T47D (cell line): Measurements from ENCODE around the gene WDR7.
A peak's percentile ranks its signal among the peaks of the same experiment; 100 is the strongest.

ENCODE experiments used
- DNase-seq, 2 experiments: peaks; one replicate each; pipeline versions ENCODE4 v3.0.0 to v3.0.0-alpha.2; 2011 to 2012; ENCODE audit warnings: low read depth in 1 of 2, low spot score in 1 of 2
- JUND ChIP-seq: IDR thresholded peaks from 2 replicates; pipeline ENCODE4 v1.6.1; 2012; ENCODE audit warnings: low read depth
- in situ Hi-C: cut with HindIII; loops from 2 replicates; pipeline ENCODE4 v1.10.0; 2016; ENCODE audit warnings: low sequenced_read_pairs, low pct_unique_long_range_greater_than_20kb

The WDR7 gene

DNA sequence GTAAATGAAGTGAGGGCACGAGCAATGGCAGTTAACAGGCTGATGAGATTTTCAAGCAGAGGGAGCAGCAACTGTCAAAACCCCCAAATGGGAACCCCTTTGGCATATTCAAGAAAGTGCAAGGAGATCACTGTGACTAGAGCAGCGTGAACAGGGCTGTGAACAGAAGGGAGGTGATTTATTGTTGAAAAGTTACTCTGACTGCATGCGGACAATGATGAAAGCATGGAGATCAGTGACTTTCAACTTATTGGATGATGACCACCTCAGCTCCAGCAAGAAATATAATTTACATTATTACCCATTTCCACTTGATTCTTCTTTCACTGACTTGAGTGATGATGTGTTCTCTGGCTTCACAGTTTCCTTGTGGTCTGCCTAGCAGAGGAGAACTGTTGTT lies 308.0 kb downstream of the WDR7 start:
- TF ChIP-seq JUND, result no peak
- no peak for DNase-seq
- in situ Hi-C loops, result no loop called here

DNA sequence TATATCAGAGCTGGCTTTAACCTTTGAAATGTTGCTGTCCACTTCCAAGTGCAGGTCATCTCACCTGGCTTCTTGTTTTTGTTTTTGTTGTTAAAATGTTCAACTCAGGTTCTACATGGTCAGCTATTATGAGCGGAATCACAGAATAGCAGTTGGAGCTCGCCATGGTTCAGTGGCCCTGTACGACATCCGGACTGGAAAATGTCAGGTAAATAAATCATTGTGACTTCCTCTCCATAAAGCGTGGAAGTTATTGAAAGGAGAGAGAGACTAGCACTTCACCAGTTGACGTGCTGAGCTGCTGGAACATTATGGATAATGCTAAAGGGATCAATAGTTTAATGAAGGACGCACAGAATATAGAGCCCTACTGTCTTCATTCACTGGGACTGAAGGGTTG lies 311.2 kb downstream of the WDR7 start:
- TF ChIP-seq JUND, result no peak
- DNase-seq, result no peak
- in situ Hi-C loops, result no loop called here

DNA sequence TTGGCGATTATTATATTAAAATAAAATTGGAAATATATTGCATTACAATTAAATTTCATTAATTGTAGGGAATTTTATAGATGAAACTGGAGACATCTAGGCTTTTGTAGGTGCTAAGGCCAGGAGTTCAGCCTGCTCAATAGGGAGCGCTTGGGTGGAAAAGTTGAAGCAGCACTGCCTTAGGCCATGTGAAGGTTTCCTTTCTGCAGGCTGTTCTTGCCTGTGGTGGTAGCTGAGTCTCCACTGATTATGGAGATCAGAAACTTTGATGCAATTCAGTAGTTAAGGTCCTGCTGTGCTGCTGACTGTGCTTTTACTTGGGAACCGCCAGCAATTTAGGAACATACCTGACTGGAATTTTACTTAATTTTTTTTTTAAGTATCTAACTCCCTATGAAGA lies 315.9 kb downstream of the WDR7 start:
- TF ChIP-seq JUND, result no peak
- in situ Hi-C loops, result no loop called here
- no peak for DNase-seq

DNA sequence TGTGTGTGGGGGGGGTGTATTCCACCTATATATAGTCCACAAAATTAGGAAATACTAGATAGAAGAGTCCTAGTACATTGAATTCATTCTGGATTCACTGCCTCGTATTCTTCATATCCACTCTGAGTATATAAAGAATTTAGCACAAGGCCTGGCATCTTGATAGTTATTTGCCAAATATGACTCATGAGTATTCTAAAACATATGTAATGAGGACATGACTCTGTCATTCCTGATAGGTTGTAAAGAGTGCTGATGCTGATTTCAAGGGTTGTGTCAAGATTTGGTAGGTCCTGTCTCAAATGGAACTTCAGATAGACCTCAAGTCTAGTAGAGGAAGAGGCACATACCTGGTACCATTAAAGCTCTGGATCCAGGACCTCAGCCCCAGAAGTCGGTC lies 322.3 kb downstream of the WDR7 start:
- in situ Hi-C loops, result no loop called here
- no peak for DNase-seq
- TF ChIP-seq JUND, result no peak

DNA sequence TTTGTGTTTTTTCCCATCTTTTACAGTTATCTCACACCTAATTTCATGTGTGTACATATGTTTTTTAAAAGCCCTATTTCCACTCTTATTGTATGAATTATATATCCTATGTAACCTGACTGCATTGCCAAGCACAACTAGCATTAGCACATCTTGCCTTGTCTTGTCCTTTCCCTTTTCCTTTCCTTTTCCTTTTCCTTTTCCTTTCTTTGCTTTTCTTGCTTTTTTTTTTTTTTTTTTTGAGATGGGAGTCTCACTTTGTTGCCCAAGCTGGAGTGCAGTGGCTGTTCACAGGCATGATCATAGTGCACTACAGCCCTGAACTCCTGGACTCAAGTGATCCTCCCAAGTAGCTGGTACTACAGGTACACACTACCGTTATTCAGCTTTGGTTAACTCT lies 323.0 kb downstream of the WDR7 start:
- DNase-seq, result no peak
- in situ Hi-C loops, result no loop called here
- no peak for TF ChIP-seq JUND

DNA sequence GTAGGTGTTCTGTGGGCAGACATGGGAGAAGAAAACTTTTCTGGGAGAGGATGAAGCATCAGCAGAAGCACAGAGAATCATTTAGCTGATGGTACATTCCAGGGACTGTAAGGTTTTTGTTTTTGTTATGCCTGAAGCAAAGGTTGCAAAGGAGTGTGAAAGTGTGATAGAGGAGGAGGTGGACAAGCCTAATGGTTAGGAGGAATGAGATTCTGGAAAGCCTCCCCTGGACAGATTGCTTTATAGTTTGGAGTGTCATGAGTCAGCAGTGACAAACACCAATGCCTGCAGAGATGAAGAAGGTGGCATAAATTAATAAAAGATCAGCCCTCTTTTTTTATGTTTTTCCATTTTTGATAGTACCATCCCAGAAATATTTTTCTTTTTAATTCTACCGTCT lies 324.1 kb downstream of the WDR7 start:
- TF ChIP-seq JUND, result no peak
- DNase-seq, result no peak
- in situ Hi-C loops, result no loop called here

DNA sequence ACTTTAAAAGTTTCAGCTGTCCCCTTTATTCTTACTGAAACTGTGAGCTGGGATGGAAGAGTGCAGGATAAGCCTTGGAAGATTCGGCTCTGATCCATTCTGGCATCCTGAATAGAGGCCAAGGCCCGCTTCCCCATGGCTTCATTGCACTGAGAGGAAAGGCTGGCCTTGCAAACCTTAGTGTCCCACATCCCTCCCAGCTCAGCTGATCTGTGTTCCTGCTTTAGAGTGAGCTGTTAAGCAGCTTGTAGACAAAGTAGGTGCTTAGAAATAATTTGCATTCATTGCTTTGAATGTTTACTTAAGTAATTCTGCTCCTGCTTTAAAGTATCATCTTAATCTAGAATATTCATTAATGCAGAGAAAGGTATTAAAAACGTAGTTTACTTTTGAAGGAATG lies 326.1 kb downstream of the WDR7 start:
- DNase-seq, result no peak
- in situ Hi-C loops, result no loop called here
- TF ChIP-seq JUND, result no peak

DNA sequence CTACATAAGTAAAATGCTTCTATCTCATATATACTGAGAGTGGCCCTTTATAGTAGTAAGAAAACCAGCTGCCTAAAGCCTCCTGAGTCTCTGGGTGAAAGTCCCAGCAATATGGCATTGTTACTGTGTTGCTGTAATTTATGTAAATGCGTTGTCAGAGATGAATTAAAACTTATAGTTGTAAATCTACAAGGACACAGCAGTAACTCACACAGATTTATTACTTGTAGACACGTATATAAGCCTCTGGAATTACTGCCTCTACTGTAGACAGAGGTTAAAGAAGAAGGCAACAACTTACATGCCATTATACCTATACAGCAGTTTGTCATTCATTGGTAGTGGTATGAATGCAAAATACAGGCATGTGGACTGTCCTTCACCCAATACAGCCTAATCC lies 326.6 kb downstream of the WDR7 start:
- no peak for DNase-seq
- TF ChIP-seq JUND, result no peak
- in situ Hi-C loops, result no loop called here

DNA sequence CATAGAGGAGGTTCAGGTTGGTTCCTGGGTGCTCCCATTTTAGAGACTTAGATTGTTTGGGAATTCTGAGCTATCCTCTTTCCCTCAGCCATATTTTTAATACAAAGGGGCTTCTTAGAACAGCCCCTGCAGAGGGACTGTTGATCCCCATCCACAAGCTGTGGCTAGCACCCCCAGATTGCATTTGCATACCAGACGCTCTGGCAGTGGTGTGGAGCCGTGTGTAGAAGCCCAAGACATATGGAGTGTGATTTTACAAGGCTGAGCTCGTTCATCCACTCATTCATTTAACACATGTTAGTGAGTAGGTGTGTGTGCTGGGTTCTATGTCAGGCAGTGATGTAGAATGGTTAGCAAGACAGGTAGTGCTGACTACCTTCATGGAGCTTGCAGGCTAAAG lies 329.0 kb downstream of the WDR7 start:
- in situ Hi-C loops, result no loop called here
- no peak for TF ChIP-seq JUND
- no peak for DNase-seq

DNA sequence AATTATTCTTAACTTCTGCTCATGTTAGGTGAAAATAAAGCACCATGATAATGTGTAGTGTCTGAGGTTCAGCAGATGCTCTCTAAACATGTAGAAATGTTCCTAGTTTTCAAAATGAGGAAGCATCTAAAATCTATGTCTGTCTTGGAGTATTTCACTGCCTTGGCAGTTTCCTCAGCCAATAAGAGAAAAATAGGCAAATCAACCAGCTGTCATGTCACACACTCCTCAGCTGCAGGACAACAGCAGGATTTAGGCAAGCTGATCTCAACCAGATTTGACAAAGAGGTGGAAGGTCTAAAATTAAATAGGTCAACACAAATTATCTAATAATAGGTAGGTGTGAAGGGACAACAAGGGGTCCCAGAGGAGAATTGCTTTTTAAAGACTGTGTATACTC lies 331.6 kb downstream of the WDR7 start:
- in situ Hi-C loops, result no loop called here
- no peak for TF ChIP-seq JUND
- DNase-seq, result peak in 1 of 2 experiments; percentile 50

DNA sequence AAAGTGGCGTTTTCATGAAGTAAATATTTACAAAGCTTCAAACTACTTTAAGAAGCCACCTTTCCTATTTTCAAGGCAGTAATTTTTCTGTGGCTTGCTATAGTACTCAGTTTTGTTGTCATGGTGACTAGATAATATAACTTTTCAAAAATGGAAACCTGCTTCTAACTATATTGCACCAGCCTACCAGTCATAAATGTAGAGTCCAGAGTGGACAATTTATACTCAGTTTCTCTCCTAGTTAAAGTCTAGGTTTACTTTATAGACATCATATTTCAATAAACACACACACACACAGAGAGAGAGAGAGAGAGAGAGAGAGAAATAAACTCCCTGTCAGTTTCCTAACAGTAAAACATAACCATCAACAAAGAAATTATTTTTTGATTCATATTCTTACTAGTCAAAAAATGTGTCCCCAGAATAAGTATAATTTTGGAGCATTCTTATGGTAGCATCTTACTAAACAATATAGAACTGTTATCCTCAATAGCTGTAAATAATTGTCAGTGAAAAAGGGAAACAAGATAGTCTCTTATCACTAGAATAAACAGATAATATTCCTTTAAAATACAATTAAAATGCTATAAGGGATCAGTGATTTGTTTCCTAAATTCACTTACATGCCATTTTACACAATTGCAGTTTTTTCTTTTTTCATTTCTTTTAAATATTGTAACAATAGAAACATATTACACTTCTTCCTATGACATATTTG lies 332.3 kb downstream of the WDR7 start:
- in situ Hi-C loops, result no loop called here
- no peak for TF ChIP-seq JUND
- no peak for DNase-seq

DNA sequence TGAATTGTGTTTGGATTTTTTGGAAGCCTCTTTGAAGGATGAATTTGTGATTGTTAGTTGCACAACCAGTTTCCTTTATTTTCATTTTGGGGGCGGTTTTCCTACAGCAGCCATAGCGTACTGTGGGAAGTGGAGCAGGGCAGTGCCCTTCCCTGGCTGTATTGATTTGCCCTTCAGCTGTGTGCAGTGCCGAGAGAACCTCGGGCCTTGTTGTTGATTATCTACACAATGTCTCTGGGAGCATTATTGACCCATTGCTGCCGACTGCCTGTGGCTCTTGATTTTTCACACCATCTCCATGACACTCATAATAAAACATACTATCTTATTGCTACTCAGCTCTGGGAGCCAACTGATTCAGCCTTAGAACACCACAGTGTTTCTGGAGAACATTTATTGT lies 333.6 kb downstream of the WDR7 start:
- in situ Hi-C loops, result no loop called here
- DNase-seq, result peak in 1 of 2 experiments; percentile 3
- no peak for TF ChIP-seq JUND

DNA sequence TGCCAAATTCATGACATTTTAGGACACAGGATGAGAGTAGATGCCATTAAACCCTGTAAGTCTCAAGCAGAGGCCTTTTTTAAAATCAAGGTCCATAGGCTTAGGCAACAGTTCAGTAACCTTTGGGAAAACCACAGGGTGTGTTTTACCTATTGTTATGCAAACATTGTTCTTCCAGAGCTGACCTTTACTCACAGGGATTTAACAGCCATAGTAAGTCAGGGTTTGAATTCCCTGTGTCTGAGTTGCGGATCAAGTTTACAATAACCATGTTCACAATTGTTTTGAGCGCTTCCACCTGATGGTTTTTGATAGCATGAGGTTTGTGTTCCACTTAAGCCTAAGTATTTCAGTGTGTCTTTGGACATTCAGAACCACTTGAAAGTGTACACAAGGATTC lies 335.7 kb downstream of the WDR7 start:
- no peak for TF ChIP-seq JUND
- in situ Hi-C loops, result no loop called here
- peak in 1 of 2 experiments; percentile 1 for DNase-seq

DNA sequence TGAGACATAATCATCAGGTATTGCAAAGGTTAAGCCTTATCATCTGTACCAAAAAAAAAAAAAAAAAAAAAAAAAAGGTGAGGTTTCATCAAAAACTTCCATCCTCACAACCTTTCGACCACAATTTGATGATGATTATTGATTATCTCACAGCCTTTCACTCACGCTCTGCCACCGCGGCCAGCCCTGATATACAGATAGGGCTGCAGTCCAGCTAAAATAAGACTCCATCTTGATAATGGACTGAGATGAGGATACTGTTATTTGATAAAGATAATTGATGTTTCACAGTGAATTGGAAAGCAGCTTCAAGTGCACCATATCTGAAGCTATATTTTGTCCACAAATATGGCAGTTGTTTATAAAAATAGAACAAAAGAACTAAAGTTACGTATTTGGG lies 336.1 kb downstream of the WDR7 start:
- in situ Hi-C loops, result no loop called here
- TF ChIP-seq JUND, result no peak
- no peak for DNase-seq

DNA sequence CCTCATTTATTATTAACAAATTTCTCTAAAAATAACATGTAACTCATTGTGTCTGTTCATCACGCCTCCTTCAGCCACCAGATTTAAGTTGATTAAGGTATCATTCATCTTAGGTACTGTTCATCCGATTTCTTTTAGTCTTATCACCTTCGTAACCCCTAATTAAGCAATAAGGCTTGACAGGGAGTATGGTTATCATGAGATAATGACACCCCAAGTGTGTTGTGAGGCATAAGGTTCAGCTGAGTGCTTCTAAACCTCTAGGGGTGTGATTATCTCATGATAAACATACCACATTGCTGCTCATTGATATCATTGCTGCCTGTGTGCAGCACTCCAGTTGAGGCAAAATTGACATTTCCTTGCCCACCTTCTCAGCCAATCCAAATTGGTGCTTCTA lies 336.9 kb downstream of the WDR7 start:
- no peak for TF ChIP-seq JUND
- in situ Hi-C loops, result no loop called here
- DNase-seq, result no peak
